ENCODE results near the gene SCTR. TPM values are rescaled to one million over a fixed set of nuclear protein-coding genes. Genes with fewer than 3 reads are reported as not detected.

SCTR gene
- total and polyA plus RNA-seq, 2 of the 13 experiments (the other 11 are each of a cell fraction or from before 2014, with no cell fraction given) = not detected

GRCh38 chr2:119431155-119431975 is 92.9 kb downstream of the SCTR start, which contains the start of gene TMEM37 (continued):
- TF ChIP-seq CERS6 (CRISPR knock-in tag; IDR thresholded peaks at IDR 0.05) = no peak
- TF ChIP-seq IKZF5 (CRISPR knock-in tag; IDR thresholded peaks at IDR 0.05) = peak; percentile 55
- no peak for TF ChIP-seq SMARCC2 (IDR thresholded peaks at IDR 0.05)
- peak; percentile 40; the same call in 1 of the 2 replicates for TF ChIP-seq DMAP1 (CRISPR knock-in tag; IDR thresholded peaks at IDR 0.05)
- no peak for TF ChIP-seq SMC3 (IDR thresholded peaks at IDR 0.05; ENCODE audit: low read length)
- peak; percentile 73; the same call in 1 of the 2 replicates for TF ChIP-seq ZBTB7B (CRISPR knock-in tag; IDR thresholded peaks at IDR 0.05)
- TF ChIP-seq KAT2B (IDR thresholded peaks at IDR 0.05; ENCODE audit: borderline replicate concordance, low read depth, low read length) = no peak
- 0 out of 2 replicates have a peak, but pooled peaks have one; percentile 17 for TF ChIP-seq ZNF674 (CRISPR knock-in tag; IDR thresholded peaks at IDR 0.05; ENCODE audit: low read depth)
- 0 out of 2 replicates have a peak, but pooled peaks have one; percentile 69 for TF ChIP-seq ZNF570 (CRISPR knock-in tag; IDR thresholded peaks at IDR 0.05; ENCODE audit: borderline replicate concordance)
- peak; percentile 78 for TF ChIP-seq XRCC5 (optimal IDR thresholded peaks at IDR 0.05; ENCODE audit: low read length)
- TF ChIP-seq TCF7L2 (IDR thresholded peaks at IDR 0.05; ENCODE audit: low read depth, low read length) = no peak
- 0 out of 2 replicates have a peak, but pooled peaks have one; percentile 49 for TF ChIP-seq ZNF234 (CRISPR knock-in tag; conservative IDR thresholded peaks at IDR 0.05)
- TF ChIP-seq ZNF367 (CRISPR knock-in tag; IDR thresholded peaks at IDR 0.05; ENCODE audit: borderline replicate concordance) = peak; percentile 55; the same call in 1 of the 2 replicates
- TF ChIP-seq SIN3B (IDR thresholded peaks at IDR 0.05; ENCODE audit: low read length) = no peak
- peak; percentile 99 for TF ChIP-seq ZNF768 (CRISPR knock-in tag; IDR thresholded peaks at IDR 0.05)
- no peak for TF ChIP-seq ZNF432 (CRISPR knock-in tag; IDR thresholded peaks at IDR 0.05; ENCODE audit: borderline replicate concordance)
- peak; percentile 77 for TF ChIP-seq SALL1 (CRISPR knock-in tag; IDR thresholded peaks at IDR 0.05)
- peak; percentile 61; the same call in 1 of the 2 replicates for TF ChIP-seq ZNF3 (CRISPR knock-in tag; IDR thresholded peaks at IDR 0.05)
- TF ChIP-seq ZNF879 (CRISPR knock-in tag; IDR thresholded peaks at IDR 0.05) = peak; percentile 67; the same call in 1 of the 2 replicates
- TF ChIP-seq CSRNP2 (CRISPR knock-in tag; conservative IDR thresholded peaks at IDR 0.05; ENCODE audit: low read depth) = no peak
- peak; percentile 66 for TF ChIP-seq ZNF574 (CRISPR knock-in tag; IDR thresholded peaks at IDR 0.05)
- TF ChIP-seq AKAP8 (CRISPR knock-in tag; IDR thresholded peaks at IDR 0.05) = peak; percentile 24; the same call in 1 of the 2 replicates
- TF ChIP-seq CSRNP1 (CRISPR knock-in tag; IDR thresholded peaks at IDR 0.05) = no peak
